Liver (tissue), 9 donors: ENCODE results near the gene MT1F. TPM values are rescaled to one million over a fixed set of nuclear protein-coding genes. Genes with fewer than 3 reads are reported as not detected.

ENCODE experiments used
- DNase-seq: peaks from one replicate; pipeline ENCODE4 v3.0.0-alpha.2; 2017; ENCODE audit warnings: low spot score
- H3K27ac ChIP-seq, 2 donors: one replicate each; pipeline ENCODE4 v1.7.0; 2013; ENCODE audit warnings: inconsistent platforms in 2 of 2, low read length in 2 of 2, control low read depth in 1 of 2, low read depth in 1 of 2, mild to moderate bottlenecking in 1 of 2
- H3K27me3 ChIP-seq, 4 donors: one replicate each; pipeline versions ENCODE4 v1.6.1 to v1.7.0; 2013; ENCODE audit warnings: low read length in 3 of 4, inconsistent platforms in 1 of 4, mild to moderate bottlenecking in 1 of 4, moderate library complexity in 1 of 4; ENCODE audit not compliant: control insufficient read depth in 4 of 4, insufficient read depth in 4 of 4
- H3K36me3 ChIP-seq, 4 donors: one replicate each; pipeline versions ENCODE4 v1.6.1 to v1.7.0; 2013; ENCODE audit warnings: low read length in 3 of 4, mild to moderate bottlenecking in 3 of 4, low read depth in 1 of 4, moderate library complexity in 1 of 4; ENCODE audit not compliant: control insufficient read depth in 4 of 4, insufficient read depth in 3 of 4
- H3K4me1 ChIP-seq, 4 donors: one replicate each; pipeline versions ENCODE4 v1.6.1 to v1.7.0; 2013; ENCODE audit warnings: low read length in 3 of 4, mild to moderate bottlenecking in 3 of 4, moderate library complexity in 1 of 4; ENCODE audit not compliant: control insufficient read depth in 4 of 4, insufficient read depth in 4 of 4
- H3K4me3 ChIP-seq, 3 donors: one replicate each; pipeline versions ENCODE4 v1.6.1 to v1.7.0; 2013; ENCODE audit warnings: low read length in 3 of 3, control low read depth in 1 of 3, low read depth in 1 of 3, mild to moderate bottlenecking in 1 of 3
- H3K9ac ChIP-seq, 2 donors: one replicate each; pipeline ENCODE4 v1.7.0; 2013; ENCODE audit warnings: low read length in 2 of 2, mild to moderate bottlenecking in 2 of 2, moderate library complexity in 2 of 2, control low read depth in 1 of 2, low read depth in 1 of 2
- H3K9me3 ChIP-seq, 4 donors: one replicate each; pipeline versions ENCODE4 v1.6.1 to v1.7.0; 2013; ENCODE audit warnings: low read length in 3 of 4; ENCODE audit not compliant: control insufficient read depth in 4 of 4
- EGR1 ChIP-seq, 2 donors: IDR thresholded peaks; 2 replicates each; pipeline ENCODE4 v1.6.1; 2016 to 2018; ENCODE audit warnings: antibody characterized with exemption in 2 of 2, low read depth in 2 of 2
- FOXA1 ChIP-seq: IDR thresholded peaks from 2 replicates; pipeline ENCODE4 v1.6.1; 2016; ENCODE audit warnings: antibody characterized with exemption
- FOXA2 ChIP-seq: IDR thresholded peaks from 2 replicates; pipeline ENCODE4 v1.6.1; 2016; ENCODE audit warnings: antibody characterized with exemption
- GABPA ChIP-seq, 2 donors: IDR thresholded peaks in 1 of 2; conservative IDR thresholded peaks in 1 of 2; 2 replicates each; pipeline ENCODE4 v1.6.1; 2016; ENCODE audit warnings: antibody characterized with exemption in 2 of 2, mild to moderate bottlenecking in 1 of 2, moderate library complexity in 1 of 2
- HNF4A ChIP-seq, 2 donors: conservative IDR thresholded peaks; 2 replicates each; pipeline ENCODE4 v1.6.1; 2016; ENCODE audit warnings: antibody characterized with exemption in 2 of 2, mild to moderate bottlenecking in 2 of 2
- HNF4G ChIP-seq: IDR thresholded peaks from 2 replicates; pipeline ENCODE4 v1.6.1; 2016; ENCODE audit warnings: antibody characterized with exemption
- JUND ChIP-seq, 2 donors: IDR thresholded peaks; 2 replicates each; pipeline ENCODE4 v1.6.1; 2016; ENCODE audit warnings: antibody characterized with exemption in 2 of 2
- NR2F2 ChIP-seq: IDR thresholded peaks from 2 replicates; pipeline ENCODE4 v1.6.1; 2016; ENCODE audit warnings: antibody characterized with exemption
- RAD21 ChIP-seq, 2 donors: IDR thresholded peaks; 2 replicates each; pipeline ENCODE4 v1.6.1; 2016; ENCODE audit warnings: antibody characterized with exemption in 2 of 2, mild to moderate bottlenecking in 2 of 2
- RXRA ChIP-seq, 2 donors: IDR thresholded peaks; 2 replicates each; pipeline ENCODE4 v1.6.1; 2017 to 2018; ENCODE audit warnings: antibody characterized with exemption in 2 of 2, mild to moderate bottlenecking in 1 of 2
- SP1 ChIP-seq: IDR thresholded peaks from 2 replicates; pipeline ENCODE4 v1.6.1; 2018; ENCODE audit warnings: antibody characterized with exemption, mild to moderate bottlenecking
- TAF1 ChIP-seq: conservative IDR thresholded peaks from 2 replicates; pipeline ENCODE4 v1.6.1; 2016; ENCODE audit warnings: antibody characterized with exemption, mild to moderate bottlenecking
- YY1 ChIP-seq: IDR thresholded peaks from 2 replicates; pipeline ENCODE4 v1.6.1; 2016; ENCODE audit warnings: antibody characterized with exemption, mild to moderate bottlenecking
- WGBS: extraction: QIAGEN DNeasy Blood & Tissue Kit; methylation state at CpG from one replicate; pipeline ENCODE4 v1.1.7; 2013; 5-methylcytosine and 5-hydroxymethylcytosine counted together
- polyA plus RNA-seq, 2 donors: library from polyadenylated mRNA; stranded (reverse) in 1 of 2; unstranded in 1 of 2; fragments of 200-250 nt in 1 of 2; fragments of >200 nt in 1 of 2; fragmentation: Nextera tagmentation in 1 of 2; extraction: Ambion mirVana in 1 of 2; gene quantifications; one replicate each; pipeline versions ENCODE4 v1.2.1 to v1.2.3, GENCODE V29; 2013 to 2015
- total RNA-seq, 2 donors: library from RNA; depleted of rRNA; stranded (reverse); fragments of >200 nt; gene quantifications; one replicate each; pipeline ENCODE4 v1.2.3, GENCODE V29; 2014
- TF ChIP-seq, protein P1 (sequence below): fragments of 150-350 bp; IDR thresholded peaks from 2 replicates; pipeline ENCODE4 v1.5.1; 2017; ENCODE audit warnings: improper control_type of control experiment, low read depth, low read length; ENCODE audit not compliant: missing input control
- TF ChIP-seq, protein P2 (sequence below): IDR thresholded peaks from 2 replicates; pipeline ENCODE4 v1.6.1; 2016; ENCODE audit warnings: antibody characterized with exemption, mild to moderate bottlenecking
- TF ChIP-seq, protein P3 (sequence below): IDR thresholded peaks from 2 replicates; pipeline ENCODE4 v1.6.1; 2016; ENCODE audit warnings: antibody characterized with exemption
- TF ChIP-seq, protein P4 (sequence below): IDR thresholded peaks from 2 replicates; pipeline ENCODE4 v1.6.1; 2016; ENCODE audit warnings: antibody characterized with exemption
- donor health status: healthy.
- donor health status: healthy.
- donor health status: healthy.
- donor health status: healthy.
- donor health status: healthy.

MT1F gene
- total and polyA plus RNA-seq, 4 donors: 14.2 to 895 (median 134) TPM

DNA sequence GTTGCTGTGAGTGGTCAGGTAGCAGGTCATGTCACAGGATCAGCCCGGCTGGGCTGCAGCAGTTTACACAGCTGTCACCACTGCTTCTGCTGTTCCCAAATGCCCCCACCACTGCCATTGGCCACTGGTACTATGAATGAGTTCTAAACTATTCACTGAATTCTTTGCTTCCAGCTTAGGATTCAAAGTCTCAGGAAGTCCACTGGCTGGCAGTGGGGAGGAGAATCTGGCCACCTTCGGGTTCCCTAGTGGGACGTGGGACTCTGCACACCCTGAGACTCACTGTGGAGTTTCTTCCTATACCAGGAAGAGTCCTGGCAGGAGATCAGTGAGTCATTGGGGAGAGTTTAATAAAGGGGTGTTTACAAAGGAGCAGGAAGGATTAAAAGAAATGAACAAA is 31.4 kb downstream of the MT1F start:
- H3K4me3 ChIP-seq: no peak overlapping the region
- 88% methylated on average over 3 of the region's 3 CpGs for WGBS
- no peaks in the 10 kb centered on the region for H3K36me3 ChIP-seq
- peaks cover 0 to 2% (median 0%) of the 10 kb centered on the region in 4 donors for H3K4me1 ChIP-seq
- H3K27ac ChIP-seq: no peak overlapping the region
- TF ChIP-seq FOXA2 (no peak), EGR1 (IDR thresholded peaks at IDR 0.05; ENCODE audit: low read depth in 2 of 2) (no peak), YY1 (no peak), HNF4G (no peak), JUND (IDR thresholded peaks at IDR 0.05) (no peak), NR2F2 (no peak), HNF4A (conservative IDR thresholded peaks at IDR 0.05) (no peak), RXRA (IDR thresholded peaks at IDR 0.05) (no peak), RAD21 (IDR thresholded peaks at IDR 0.05) (no peak), SP1 (no peak), TAF1 (no peak), FOXA1 (no peak), GABPA (IDR thresholded peaks at IDR 0.05 in 1 of 2, conservative IDR thresholded peaks at IDR 0.05 in 1 of 2) (no peak)
- TF ChIP-seq, protein P1, sequence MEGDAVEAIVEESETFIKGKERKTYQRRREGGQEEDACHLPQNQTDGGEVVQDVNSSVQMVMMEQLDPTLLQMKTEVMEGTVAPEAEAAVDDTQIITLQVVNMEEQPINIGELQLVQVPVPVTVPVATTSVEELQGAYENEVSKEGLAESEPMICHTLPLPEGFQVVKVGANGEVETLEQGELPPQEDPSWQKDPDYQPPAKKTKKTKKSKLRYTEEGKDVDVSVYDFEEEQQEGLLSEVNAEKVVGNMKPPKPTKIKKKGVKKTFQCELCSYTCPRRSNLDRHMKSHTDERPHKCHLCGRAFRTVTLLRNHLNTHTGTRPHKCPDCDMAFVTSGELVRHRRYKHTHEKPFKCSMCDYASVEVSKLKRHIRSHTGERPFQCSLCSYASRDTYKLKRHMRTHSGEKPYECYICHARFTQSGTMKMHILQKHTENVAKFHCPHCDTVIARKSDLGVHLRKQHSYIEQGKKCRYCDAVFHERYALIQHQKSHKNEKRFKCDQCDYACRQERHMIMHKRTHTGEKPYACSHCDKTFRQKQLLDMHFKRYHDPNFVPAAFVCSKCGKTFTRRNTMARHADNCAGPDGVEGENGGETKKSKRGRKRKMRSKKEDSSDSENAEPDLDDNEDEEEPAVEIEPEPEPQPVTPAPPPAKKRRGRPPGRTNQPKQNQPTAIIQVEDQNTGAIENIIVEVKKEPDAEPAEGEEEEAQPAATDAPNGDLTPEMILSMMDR: no peak
- TF ChIP-seq, protein P2, sequence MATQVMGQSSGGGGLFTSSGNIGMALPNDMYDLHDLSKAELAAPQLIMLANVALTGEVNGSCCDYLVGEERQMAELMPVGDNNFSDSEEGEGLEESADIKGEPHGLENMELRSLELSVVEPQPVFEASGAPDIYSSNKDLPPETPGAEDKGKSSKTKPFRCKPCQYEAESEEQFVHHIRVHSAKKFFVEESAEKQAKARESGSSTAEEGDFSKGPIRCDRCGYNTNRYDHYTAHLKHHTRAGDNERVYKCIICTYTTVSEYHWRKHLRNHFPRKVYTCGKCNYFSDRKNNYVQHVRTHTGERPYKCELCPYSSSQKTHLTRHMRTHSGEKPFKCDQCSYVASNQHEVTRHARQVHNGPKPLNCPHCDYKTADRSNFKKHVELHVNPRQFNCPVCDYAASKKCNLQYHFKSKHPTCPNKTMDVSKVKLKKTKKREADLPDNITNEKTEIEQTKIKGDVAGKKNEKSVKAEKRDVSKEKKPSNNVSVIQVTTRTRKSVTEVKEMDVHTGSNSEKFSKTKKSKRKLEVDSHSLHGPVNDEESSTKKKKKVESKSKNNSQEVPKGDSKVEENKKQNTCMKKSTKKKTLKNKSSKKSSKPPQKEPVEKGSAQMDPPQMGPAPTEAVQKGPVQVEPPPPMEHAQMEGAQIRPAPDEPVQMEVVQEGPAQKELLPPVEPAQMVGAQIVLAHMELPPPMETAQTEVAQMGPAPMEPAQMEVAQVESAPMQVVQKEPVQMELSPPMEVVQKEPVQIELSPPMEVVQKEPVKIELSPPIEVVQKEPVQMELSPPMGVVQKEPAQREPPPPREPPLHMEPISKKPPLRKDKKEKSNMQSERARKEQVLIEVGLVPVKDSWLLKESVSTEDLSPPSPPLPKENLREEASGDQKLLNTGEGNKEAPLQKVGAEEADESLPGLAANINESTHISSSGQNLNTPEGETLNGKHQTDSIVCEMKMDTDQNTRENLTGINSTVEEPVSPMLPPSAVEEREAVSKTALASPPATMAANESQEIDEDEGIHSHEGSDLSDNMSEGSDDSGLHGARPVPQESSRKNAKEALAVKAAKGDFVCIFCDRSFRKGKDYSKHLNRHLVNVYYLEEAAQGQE: no peak
- TF ChIP-seq, protein P3, sequence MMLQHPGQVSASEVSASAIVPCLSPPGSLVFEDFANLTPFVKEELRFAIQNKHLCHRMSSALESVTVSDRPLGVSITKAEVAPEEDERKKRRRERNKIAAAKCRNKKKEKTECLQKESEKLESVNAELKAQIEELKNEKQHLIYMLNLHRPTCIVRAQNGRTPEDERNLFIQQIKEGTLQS: no peak
- TF ChIP-seq, protein P4, sequence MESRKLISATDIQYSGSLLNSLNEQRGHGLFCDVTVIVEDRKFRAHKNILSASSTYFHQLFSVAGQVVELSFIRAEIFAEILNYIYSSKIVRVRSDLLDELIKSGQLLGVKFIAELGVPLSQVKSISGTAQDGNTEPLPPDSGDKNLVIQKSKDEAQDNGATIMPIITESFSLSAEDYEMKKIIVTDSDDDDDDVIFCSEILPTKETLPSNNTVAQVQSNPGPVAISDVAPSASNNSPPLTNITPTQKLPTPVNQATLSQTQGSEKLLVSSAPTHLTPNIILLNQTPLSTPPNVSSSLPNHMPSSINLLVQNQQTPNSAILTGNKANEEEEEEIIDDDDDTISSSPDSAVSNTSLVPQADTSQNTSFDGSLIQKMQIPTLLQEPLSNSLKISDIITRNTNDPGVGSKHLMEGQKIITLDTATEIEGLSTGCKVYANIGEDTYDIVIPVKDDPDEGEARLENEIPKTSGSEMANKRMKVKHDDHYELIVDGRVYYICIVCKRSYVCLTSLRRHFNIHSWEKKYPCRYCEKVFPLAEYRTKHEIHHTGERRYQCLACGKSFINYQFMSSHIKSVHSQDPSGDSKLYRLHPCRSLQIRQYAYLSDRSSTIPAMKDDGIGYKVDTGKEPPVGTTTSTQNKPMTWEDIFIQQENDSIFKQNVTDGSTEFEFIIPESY: no peak
- no peaks in the 10 kb centered on the region for H3K9me3 ChIP-seq
- DNase-seq: no peak
- no peaks in the 10 kb centered on the region for H3K27me3 ChIP-seq
- no peak overlapping the region for H3K9ac ChIP-seq
